ENCODE measurements around the gene GGT6.

DNA sequence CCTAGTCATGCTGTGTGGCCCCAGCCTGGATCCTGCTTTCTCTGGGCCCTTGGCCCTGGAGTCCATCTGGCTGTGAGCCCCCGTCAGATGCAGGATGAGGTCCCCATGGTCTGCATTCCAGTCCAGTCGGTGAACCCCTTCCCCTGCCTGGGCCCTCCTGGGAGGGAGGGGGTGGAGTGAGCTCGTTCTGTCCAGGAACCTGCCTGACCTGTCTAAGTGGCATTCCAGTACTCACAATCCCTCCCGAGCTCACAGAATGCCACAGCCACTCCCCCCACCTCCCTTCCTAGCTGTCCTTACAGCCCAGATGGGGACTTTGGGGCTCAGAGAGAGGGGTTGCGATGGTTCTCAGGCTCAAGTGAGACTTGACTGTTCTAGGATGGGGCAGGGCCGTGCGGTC is 46.2 kb downstream of the GGT6 start:
- no peak for TF ChIP-seq POLR2A (IDR thresholded peaks at IDR 0.05)
- TF ChIP-seq CTCF (IDR thresholded peaks at IDR 0.05) = no peak
- no peak for TF ChIP-seq POLR2AphosphoS5 (IDR thresholded peaks at IDR 0.05; ENCODE audit: insufficient read depth in 1 of 2, low read depth in 1 of 2)
